Transverse colon (tissue), 4 donors: ENCODE results near the gene TLE3.

ENCODE experiments used
- CTCF ChIP-seq, 5 experiments: fragments of 200-600 bp in 3 of 5; fragments of 450-650 bp in 2 of 5; sonication (generic) in 3 of 5; IDR thresholded peaks; 1 replicate in 2 of 5; 2 replicates in 3 of 5; pipeline ENCODE4 v1.5.1; 2016 to 2017; ENCODE audit warnings: antibody characterized with exemption in 5 of 5, inconsistent platforms in 3 of 5, mild to moderate bottlenecking in 2 of 5, moderate library complexity in 1 of 5
- EP300 ChIP-seq: sonication (generic); formaldehyde crosslinking; IDR thresholded peaks from one replicate; pipeline ENCODE4 v1.6.1; 2017; ENCODE audit warnings: antibody characterized with exemption, low read depth
- POLR2A ChIP-seq: fragments of 450-650 bp; IDR thresholded peaks from one replicate; pipeline ENCODE4 v1.6.1; 2016; ENCODE audit warnings: antibody characterized with exemption, mild to moderate bottlenecking, moderate library complexity
- POLR2AphosphoS5 ChIP-seq, 3 donors: sonication (generic); formaldehyde crosslinking; IDR thresholded peaks; one replicate each; pipeline ENCODE4 v1.6.1; 2016; ENCODE audit warnings: antibody characterized with exemption in 3 of 3

DNA sequence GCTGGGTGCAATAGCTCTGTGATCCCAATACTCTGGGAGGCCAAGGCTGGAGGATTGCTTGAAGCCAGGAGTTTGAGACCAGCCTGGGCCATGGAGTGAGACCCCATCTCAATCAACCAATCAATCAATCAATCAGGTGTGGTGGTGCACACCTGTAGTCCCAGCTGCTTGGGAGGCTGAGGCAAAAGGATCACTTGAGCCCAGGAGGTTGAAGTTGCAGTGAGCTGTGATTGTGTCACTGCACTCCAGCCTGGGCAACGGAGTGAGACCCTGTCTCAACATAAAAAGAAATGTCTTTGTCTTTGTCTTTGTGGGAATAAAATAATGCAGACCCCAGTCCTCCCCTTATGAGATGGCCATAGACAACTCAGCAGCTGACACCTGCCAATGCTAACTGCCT, 34.9 kb upstream of the TLE3 start:
- TF ChIP-seq EP300 (no peak), CTCF (IDR thresholded peaks at IDR 0.05) (no peak), POLR2A (no peak), POLR2AphosphoS5 (IDR thresholded peaks at IDR 0.05) (no peak)
